HepG2 (cell line): ENCODE measurements around the gene STPG4. TPM values are rescaled to one million over a fixed set of nuclear protein-coding genes. Genes with fewer than 3 reads are reported as not detected.

Experiments
- ARNTL ChIP-seq: sonication (generic); formaldehyde crosslinking; IDR thresholded peaks from 2 replicates; pipeline ENCODE4 v1.4.0; 2020; ENCODE audit warnings: mild to moderate bottlenecking, missing genetic modification reagents
- ATF1 ChIP-seq: IDR thresholded peaks from 2 replicates; pipeline ENCODE4 v1.6.1; 2016; ENCODE audit warnings: mild to moderate bottlenecking, control low read depth
- CHD4 ChIP-seq: fragments of 200-600 bp; sonication (generic); IDR thresholded peaks from 2 replicates; pipeline ENCODE4 v1.7.0; 2017; ENCODE audit warnings: mild to moderate bottlenecking, low read length, borderline replicate concordance
- E2F1 ChIP-seq: sonication (generic); formaldehyde crosslinking; IDR thresholded peaks from 2 replicates; pipeline ENCODE4 v1.5.0; 2020; ENCODE audit warnings: missing genetic modification reagents
- FOXO1 ChIP-seq: sonication (generic); formaldehyde crosslinking; IDR thresholded peaks from 2 replicates; pipeline ENCODE4 v1.4.0; 2020; ENCODE audit warnings: missing genetic modification reagents
- HDAC2 ChIP-seq: sonication (generic); formaldehyde crosslinking; IDR thresholded peaks from 2 replicates; pipeline ENCODE4 v1.4.0; 2020; ENCODE audit warnings: missing genetic modification reagents
- HES4 ChIP-seq: sonication (generic); formaldehyde crosslinking; IDR thresholded peaks from 2 replicates; pipeline ENCODE4 v1.9.0; 2021; ENCODE audit warnings: mild to moderate bottlenecking, missing genetic modification reagents, borderline replicate concordance
- MEIS1 ChIP-seq: sonication (generic); formaldehyde crosslinking; IDR thresholded peaks from 2 replicates; pipeline ENCODE4 v1.9.0; 2021; ENCODE audit warnings: mild to moderate bottlenecking, missing genetic modification reagents, moderate library complexity, borderline replicate concordance
- MLX ChIP-seq: IDR thresholded peaks from 2 replicates; pipeline ENCODE4 v1.6.1; 2016
- PHF21A ChIP-seq: sonication (generic); formaldehyde crosslinking; IDR thresholded peaks from 2 replicates; pipeline ENCODE4 v1.5.0; 2020; ENCODE audit warnings: mild to moderate bottlenecking, missing genetic modification reagents
- RFX1 ChIP-seq: fragments of 450-650 bp; IDR thresholded peaks from 2 replicates; pipeline ENCODE4 v1.6.1; 2017
- SRF ChIP-seq: IDR thresholded peaks from 2 replicates; pipeline ENCODE4 v1.6.1; 2011; ENCODE audit warnings: mild to moderate bottlenecking, low read depth, low read length, moderate library complexity
- TRIM24 ChIP-seq: sonication (generic); formaldehyde crosslinking; IDR thresholded peaks from 2 replicates; pipeline ENCODE4 v1.8.0; 2022; ENCODE audit warnings: mild to moderate bottlenecking, missing genetic modification reagents
- XBP1 ChIP-seq: sonication (generic); formaldehyde crosslinking; IDR thresholded peaks from 2 replicates; pipeline ENCODE4 v1.5.0; 2020; ENCODE audit warnings: missing genetic modification reagents
- ZFAT ChIP-seq: sonication (generic); formaldehyde crosslinking; conservative IDR thresholded peaks from 2 replicates; pipeline ENCODE4 v1.8.1; 2023; ENCODE audit warnings: missing genetic modification reagents, inconsistent platforms
- ZFP62 ChIP-seq: sonication (generic); formaldehyde crosslinking; IDR thresholded peaks from 2 replicates; pipeline ENCODE4 v1.4.0; 2020; ENCODE audit warnings: missing genetic modification reagents
- ZNF24 ChIP-seq: fragments of 450-650 bp; IDR thresholded peaks from 2 replicates; pipeline ENCODE4 v1.6.1; 2017; ENCODE audit warnings: antibody characterized with exemption, mild to moderate bottlenecking
- ZNF274 ChIP-seq: sonication (generic); formaldehyde crosslinking; IDR thresholded peaks from 2 replicates; pipeline ENCODE4 v1.5.1; 2020; ENCODE audit warnings: mild to moderate bottlenecking, missing genetic modification reagents
- ZNF317 ChIP-seq: sonication (generic); formaldehyde crosslinking; IDR thresholded peaks from 2 replicates; pipeline ENCODE4 v1.5.0; 2020; ENCODE audit warnings: mild to moderate bottlenecking, missing genetic modification reagents
- ZNF337 ChIP-seq: sonication (generic); formaldehyde crosslinking; IDR thresholded peaks from 2 replicates; pipeline ENCODE4 v1.5.1; 2020; ENCODE audit warnings: missing genetic modification reagents, low read depth, mild to moderate bottlenecking, borderline replicate concordance
- ZNF414 ChIP-seq: sonication (generic); formaldehyde crosslinking; IDR thresholded peaks from 2 replicates; pipeline ENCODE4 v1.5.0; 2020; ENCODE audit warnings: missing genetic modification reagents
- ZNF441 ChIP-seq: sonication (generic); formaldehyde crosslinking; IDR thresholded peaks from 2 replicates; pipeline ENCODE4 v1.7.0; 2021; ENCODE audit warnings: missing genetic modification reagents, borderline replicate concordance
- ZNF496 ChIP-seq: sonication (generic); formaldehyde crosslinking; IDR thresholded peaks from 2 replicates; pipeline ENCODE4 v1.8.1; 2023; ENCODE audit warnings: mild to moderate bottlenecking, moderate library complexity, missing genetic modification reagents; ENCODE audit not compliant: insufficient replicate concordance
- ZNF639 ChIP-seq: conservative IDR thresholded peaks from 2 replicates; pipeline ENCODE4 v1.6.1; 2018; ENCODE audit warnings: missing genetic modification reagents
- ZNF749 ChIP-seq: sonication (generic); formaldehyde crosslinking; IDR thresholded peaks from 2 replicates; pipeline ENCODE4 v1.8.0; 2022; ENCODE audit warnings: mild to moderate bottlenecking, missing genetic modification reagents, moderate library complexity, borderline replicate concordance
- ZSCAN12 ChIP-seq: sonication (generic); formaldehyde crosslinking; IDR thresholded peaks from 2 replicates; pipeline ENCODE4 v1.9.0; 2021; ENCODE audit warnings: mild to moderate bottlenecking, missing genetic modification reagents
- ZUFSP ChIP-seq: sonication (generic); formaldehyde crosslinking; IDR thresholded peaks from 2 replicates; pipeline ENCODE4 v1.9.0; 2021; ENCODE audit warnings: missing genetic modification reagents, mild to moderate bottlenecking, borderline replicate concordance
- polyA plus RNA-seq, 8 experiments: library from polyadenylated mRNA; depleted of rRNA in 3 of 8; stranded (reverse) in 7 of 8; unstranded in 1 of 8; fragments of >200 nt; fragmentation: Illumina TruSeq in 4 of 8; extraction: Trizol in 4 of 8; gene quantifications; 2 replicates each; pipeline versions ENCODE4 v1.2.1 to v1.2.3, GENCODE V29; 2011 to 2016; ENCODE audit warnings: low read depth in 4 of 8, missing spikeins in 1 of 8, mixed read lengths in 1 of 8; ENCODE audit not compliant: insufficient read depth in 1 of 8
- total RNA-seq, 5 experiments: library from RNA; depleted of rRNA; stranded (reverse); fragments of >200 nt; fragmentation: Illumina TruSeq; extraction: Trizol; gene quantifications; 2 replicates each; pipeline ENCODE4 v1.2.3, GENCODE V29; 2016; ENCODE audit warnings: low read depth in 1 of 5

The STPG4 gene
- total and polyA plus RNA-seq, 2 of the 13 experiments (the other 11 are each of a cell fraction or from before 2014, with no cell fraction given): 0.11 to 0.15 TPM

GRCh38 chr2:47037678-47038077 lies 117.4 kb downstream of the STPG4 start (continued):
- TF ChIP-seq ZUFSP (CRISPR knock-in tag): no peak
- TF ChIP-seq XBP1 (CRISPR knock-in tag): no peak
- no peak for TF ChIP-seq MLX (CRISPR knock-in tag)
- no peak for TF ChIP-seq ZNF749 (CRISPR knock-in tag)
- no peak; the same call in 1 of the 2 replicates for TF ChIP-seq CHD4
- TF ChIP-seq ZNF639 (CRISPR knock-in tag): no peak
- no peak for TF ChIP-seq ZNF414
- TF ChIP-seq RFX1: no peak
- TF ChIP-seq ZFAT (CRISPR knock-in tag): no peak
- no peak for TF ChIP-seq SRF
- no peak for TF ChIP-seq ZFP62 (CRISPR knock-in tag)
- TF ChIP-seq FOXO1 (CRISPR knock-in tag): no peak
- no peak for TF ChIP-seq ZNF337
- no peak for TF ChIP-seq ATF1 (CRISPR knock-in tag)
- TF ChIP-seq ZNF496 (CRISPR knock-in tag): no peak
- no peak for TF ChIP-seq ZNF24
- TF ChIP-seq TRIM24: no peak
- no peak for TF ChIP-seq ZNF317 (CRISPR knock-in tag)
- TF ChIP-seq ZSCAN12 (CRISPR knock-in tag): no peak
- peak; percentile 67; the same call in 1 of the 2 replicates for TF ChIP-seq HDAC2 (CRISPR knock-in tag)
- TF ChIP-seq ARNTL (CRISPR knock-in tag): no peak
- TF ChIP-seq ZNF274: no peak
- TF ChIP-seq E2F1 (CRISPR knock-in tag): no peak
- no peak for TF ChIP-seq ZNF441 (CRISPR knock-in tag)
- no peak for TF ChIP-seq MEIS1 (CRISPR knock-in tag)
- TF ChIP-seq HES4: no peak
- no peak for TF ChIP-seq PHF21A
